Panc1 (cell line): Measurements from ENCODE around the gene DOCK4.

Source experiments
- CTCF ChIP-seq: fragments of 450-650 bp; IDR thresholded peaks from 2 replicates; pipeline ENCODE4 v1.5.1; 2017; ENCODE audit warnings: mild to moderate bottlenecking
- POLR2AphosphoS5 ChIP-seq: IDR thresholded peaks from 2 replicates; pipeline ENCODE4 v1.6.1; 2012; ENCODE audit warnings: mild to moderate bottlenecking, low read depth, low read length, moderate library complexity
- TCF7L2 ChIP-seq: IDR thresholded peaks from 2 replicates; pipeline ENCODE4 v1.6.1; 2011; ENCODE audit warnings: mild to moderate bottlenecking, low read depth, low read length, inconsistent platforms

- no peak for TF ChIP-seq POLR2AphosphoS5
- TF ChIP-seq CTCF: no peak
- TF ChIP-seq TCF7L2: no peak
Measured at GRCh38 chr7:112086496-112087254, 119.5 kb downstream of the DOCK4 start.
